Dermis blood vessel endothelial cell (primary cell): Measurements from ENCODE around the gene ATP5ME. TPM values are rescaled to one million over a fixed set of nuclear protein-coding genes. Genes with fewer than 3 reads are reported as not detected.
"Not testable (repeated sequence)": the region's sequence is repeated elsewhere in the genome, so short reads cannot be mapped to it uniquely, and the experiment has no call there.

Experiments
- DNase-seq: peaks from one replicate; pipeline ENCODE4 v3.0.0; 2010
- total RNA-seq: library from RNA; depleted of rRNA; stranded (reverse); fragments of >200 nt; gene quantifications from 2 replicates; pipeline ENCODE4 v1.2.3, GENCODE V29; 2014

ATP5ME gene, protein sequence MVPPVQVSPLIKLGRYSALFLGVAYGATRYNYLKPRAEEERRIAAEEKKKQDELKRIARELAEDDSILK
- 95.5 and 96.7 TPM in 2 replicates for total RNA-seq

DNA sequence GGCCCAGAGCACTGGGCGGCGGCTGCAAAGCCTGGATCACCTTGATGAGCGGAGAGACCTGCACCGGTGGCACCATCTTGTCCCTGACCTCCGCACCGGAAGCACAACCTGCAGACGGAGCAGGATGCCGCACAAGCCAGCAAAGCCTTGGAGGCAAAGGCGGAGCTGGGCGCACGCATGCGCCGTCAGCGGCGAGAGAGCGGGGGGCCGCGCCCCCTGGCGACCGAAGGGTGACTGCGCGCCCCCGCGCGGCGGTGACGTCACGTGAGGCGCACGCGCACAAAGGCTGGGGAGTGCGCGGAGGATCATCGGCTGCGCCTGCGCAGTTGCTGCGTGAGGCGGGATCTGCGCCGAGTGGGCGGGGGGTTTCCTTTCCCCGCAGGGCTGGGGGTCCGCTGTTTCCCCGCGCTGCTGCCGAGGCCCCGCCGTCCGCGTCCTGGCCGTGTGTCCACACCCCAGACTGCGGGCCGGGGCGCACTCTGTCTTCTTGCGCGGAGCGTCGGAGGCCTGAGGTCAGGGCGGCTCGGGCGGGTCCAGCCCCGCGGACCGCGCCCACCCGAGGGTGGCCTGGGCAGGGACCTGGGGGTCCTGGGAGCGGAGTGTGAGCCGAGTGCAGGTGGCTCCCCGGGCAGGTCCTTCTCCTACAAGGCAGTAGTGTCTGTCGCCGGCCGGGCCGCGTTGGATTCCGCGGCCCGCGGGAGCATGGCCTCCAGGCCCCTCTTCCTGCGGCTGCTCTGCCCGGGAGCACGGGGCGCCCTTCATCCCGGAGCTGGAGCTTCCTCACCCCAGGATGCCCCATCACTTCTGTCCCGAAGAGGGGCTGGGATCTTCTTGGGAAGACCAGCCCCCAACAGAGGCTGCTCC is at the start of gene ATP5ME, which contains the start of gene MYL5:
TSS of gene ATP5ME (minus strand) at position 105 of the 864 bp plus-strand sequence. CDS start at position 76, 29 bp downstream.
TSS of gene MYL5 (plus strand) at position 371 of the 864 bp plus-strand sequence. CDS start 3,485 bp downstream, outside the sequence.
- peak; percentile 96 for DNase-seq

DNA sequence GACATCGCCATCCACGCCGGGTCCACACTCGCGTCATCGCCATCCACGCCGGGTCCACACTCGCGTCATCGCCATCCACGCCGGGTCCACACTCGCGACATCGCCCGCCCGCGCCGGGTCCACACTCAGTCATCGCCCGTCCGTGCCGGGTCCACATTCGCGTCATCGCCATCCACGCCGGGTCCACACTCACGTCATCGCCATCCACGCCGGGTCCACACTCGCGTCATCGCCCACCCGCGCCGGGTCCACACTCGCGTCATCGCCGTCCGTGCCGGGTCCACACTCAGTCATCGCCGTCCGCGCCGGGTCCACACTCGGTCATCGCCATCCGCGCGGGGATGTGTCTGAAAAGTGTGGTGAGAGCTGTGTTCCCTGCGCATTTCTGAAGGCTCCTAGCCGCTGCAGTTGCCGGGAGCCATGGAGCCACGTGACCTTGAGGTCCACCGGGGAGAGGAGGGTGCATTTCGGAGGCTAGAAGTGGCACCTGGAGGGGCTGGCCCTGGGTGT is 48.8 kb upstream of the ATP5ME start:
- DNase-seq, result no peak

DNA sequence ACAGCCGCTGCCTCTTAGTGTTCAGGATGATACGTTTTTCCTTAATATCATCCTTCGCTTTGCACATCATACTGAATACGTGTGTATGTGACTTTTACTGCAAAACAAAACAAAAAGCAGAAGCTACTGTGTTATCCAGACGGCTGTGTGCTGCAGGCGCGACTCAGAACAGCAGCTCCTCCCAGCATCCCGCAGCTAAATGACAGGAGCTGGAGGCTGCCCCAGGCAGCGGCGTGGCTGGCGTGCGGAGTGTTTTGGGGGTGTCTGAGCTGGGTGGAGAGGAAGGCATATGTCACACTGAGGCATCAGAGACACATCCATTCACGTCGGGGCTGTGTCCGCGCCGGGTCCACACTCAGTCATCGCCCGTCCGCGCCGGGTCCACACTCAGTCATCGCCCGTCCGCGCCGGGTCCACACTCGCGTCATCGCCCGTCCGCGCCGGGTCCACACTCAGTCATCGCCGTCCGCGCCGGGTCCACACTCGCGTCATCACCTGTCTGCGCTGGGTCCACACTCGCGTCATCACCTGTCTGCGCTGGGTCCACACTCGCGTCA is 48.2 kb upstream of the ATP5ME start:
- DNase-seq, result no peak

DNA sequence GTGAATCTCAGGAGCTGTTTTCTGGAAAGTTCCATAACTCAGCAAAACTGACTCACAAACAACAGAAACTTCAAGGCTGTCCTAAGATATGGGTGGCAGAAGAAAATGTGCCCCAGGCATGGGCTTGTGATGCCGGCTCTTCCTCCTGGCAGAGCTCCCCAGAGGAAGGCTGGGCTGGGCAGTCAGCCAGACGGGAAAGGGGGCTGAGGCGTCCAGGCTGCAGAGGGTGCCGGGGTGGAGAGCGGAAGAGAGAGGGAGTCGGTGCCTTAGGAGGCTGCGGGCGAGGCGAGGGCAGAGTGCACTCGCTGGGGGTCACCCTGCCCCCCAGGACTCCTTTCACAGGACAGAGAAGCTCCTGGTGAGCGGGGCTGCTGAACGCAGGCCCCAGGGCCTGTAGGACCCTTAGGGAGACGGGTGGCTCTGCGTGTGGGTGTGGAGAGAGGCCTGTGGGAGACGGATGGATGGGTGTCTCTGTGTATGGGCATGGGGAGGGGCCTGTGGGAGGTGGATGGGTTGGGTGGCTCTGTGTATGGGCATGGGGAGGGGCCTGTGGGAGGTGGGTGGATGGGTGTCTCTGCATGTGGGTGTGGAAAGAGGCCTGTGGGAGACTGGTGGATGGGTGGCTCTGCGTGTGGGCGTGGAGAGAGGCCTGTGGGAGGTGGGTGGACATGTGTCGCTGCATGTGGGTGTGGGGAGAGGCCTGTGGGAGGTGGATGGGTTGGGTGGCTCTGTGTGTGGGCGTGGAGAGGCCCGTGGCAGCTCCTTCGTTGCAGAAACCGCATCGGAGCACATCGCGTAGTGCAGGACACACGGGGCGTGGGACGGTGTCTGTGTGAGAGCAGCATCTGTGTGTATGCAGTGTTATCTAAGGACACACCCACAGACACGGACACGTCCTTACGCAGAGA is 47.4 kb upstream of the ATP5ME start:
- DNase-seq, result peak; percentile 23

DNA sequence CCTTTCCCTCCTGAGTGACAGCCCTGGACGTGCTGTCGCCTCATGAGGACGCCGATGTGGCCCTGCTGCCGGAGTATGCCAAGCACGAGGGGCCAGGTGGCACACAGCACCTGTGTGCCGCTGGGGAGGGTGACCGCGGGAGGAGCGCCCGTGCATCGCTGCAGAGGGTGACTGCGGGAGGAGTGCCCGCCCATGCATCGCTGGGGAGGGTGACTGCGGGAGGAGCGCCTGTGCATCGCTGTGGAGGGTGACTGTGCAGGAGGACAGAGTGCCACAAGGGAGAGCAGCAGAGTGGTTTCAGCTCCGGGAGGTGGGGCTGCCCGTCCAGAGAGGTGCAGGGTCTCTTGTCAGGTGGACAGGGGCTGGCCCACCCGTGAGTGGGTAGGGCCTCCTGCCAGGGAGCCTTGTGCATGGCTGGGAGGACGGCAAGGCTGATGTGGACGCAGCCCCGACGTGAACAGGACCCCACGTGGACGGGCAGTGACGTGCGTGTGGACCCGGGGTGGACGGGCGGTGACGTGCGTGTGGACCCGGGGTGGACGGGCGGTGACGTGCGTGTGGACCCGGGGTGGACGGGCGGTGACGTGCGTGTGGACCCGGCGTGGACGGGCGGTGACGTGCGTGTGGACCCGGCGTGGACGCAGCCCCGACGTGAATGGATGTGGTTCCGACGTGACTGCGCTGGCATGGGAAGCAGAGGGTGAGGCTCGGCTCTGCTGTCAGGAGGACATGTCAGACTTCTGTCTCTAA is 46.2 kb upstream of the ATP5ME start:
- DNase-seq, result no peak

DNA sequence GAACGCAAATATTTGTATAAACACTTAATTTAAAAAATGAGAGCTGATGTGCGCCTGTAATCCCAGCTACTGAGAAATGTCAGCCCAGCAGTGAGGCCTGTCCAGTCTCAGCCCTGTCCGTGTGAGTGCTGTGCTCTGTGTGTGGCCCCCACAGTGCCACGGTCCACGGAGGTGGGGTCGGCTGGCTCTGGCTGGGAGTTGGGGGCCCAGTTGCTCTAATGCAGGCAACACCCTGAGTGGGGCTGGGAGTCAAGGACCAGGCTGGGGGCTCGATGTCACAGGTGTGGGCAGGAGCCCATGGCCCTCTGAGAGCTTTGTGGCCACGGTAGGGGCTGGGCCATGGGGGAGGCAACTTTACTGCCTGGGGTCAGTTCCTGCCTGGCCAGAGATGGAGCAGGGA is 44.4 kb upstream of the ATP5ME start:
- no peak for DNase-seq

DNA sequence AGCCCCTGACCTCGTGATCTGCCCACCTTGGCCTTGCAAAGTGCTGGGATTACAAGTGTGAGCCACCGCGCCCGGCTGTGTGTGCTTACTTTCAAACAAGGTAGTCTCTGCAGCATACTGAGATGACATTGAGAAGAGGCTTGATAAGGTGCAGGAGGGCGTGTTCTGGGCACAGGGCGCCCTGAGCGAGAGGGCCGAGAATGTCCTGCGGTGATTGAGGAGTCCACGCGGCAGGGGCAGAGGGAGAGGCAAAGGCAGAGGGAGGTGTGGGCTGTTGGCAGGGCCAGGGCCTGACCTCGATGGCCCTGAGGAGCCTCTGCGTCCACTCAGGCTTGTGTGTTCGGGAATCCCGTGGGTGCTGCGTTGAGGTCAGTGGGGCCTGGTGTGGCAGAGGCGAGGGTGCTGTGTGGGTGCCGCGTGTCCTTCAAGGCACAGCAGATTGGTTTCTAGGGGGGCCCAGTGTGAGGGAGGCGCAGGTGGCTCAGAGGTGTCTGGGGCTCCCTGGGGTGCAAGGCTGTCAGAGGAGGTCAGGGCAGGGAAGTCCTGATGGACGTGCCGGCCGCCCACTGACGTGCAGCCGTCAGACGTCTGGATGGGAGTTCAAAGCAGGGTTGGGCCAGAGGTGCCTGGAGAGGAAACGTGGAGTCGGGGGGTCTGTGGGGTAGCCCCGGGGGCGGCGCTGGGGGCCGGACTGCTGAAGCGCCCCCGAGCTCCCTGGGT is 43.7 kb upstream of the ATP5ME start:
- no peak for DNase-seq

DNA sequence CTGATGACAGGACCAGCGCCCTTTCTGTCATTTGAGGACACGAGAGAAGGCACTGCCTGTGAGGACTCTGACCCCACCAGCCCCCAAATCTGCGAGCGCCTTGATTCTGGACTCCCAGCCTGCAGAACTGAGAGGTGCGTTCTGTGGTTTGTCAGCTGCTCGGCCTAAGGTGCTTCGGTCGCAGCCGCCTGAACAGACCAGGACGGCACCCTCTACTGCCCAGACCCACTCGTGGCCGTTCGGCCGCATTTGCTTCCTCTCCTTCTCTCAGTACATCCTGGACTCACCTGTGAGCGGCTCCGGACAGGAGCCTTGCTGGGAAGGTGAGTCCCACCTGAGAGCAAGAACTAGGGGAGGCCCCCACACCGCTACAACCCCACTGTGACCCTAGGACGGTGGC is 40.0 kb upstream of the ATP5ME start:
- no peak for DNase-seq

DNA sequence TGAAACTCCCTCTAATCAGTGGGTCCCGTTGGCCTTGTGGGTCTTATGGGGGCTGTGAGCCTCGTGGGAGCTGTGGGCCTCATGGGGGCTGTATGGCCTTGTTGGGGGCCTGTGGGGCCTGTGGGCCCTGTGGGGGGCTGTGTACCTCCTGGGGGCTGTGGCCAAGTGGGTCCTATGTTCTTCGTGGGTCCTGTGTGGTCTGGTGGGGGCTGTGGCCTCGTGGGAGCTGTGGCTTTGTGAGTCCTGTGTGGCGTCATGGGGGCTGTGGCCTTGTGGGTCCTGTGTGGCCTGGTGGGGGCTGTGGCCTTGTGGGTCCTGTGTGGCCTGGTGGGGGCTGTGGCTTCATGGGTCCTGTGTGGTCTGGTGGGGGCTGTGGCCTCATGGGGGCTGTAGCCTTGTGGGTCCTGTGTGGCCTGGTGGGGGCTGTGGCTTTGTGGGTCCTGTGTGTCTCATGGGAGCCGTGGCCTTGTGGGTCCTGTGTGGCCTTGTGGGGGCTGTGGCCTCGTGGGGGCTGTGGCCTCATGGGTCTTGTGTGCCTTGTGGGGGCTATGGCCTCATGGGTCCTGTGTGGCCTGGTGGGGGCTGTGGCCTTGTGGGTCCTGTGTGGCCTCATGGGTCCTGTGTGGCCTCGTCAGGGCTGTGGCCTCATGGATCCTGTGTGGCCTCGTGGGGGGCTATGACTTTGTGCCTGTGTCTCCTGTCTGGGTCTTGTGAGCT is 39.0 kb upstream of the ATP5ME start:
- no peak for DNase-seq

DNA sequence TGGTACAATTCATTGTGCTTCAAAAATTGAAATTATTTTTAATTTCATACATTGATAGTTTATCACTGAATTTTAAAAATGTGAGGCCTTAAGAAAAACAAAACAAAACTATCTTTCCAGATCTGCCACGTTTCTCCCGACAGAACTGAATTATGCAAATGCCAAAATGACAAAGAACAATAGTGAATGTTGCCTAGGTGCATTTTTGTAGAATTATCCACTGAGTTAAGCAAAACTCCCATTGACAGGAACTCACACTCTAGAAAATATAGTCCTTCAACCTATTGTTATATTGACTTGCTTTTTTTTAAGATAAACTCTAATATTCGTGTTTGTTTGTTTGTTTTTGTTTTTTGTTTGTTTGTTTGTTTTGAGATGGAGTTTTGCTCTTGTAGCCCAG is 38.0 kb upstream of the ATP5ME start:
- no peak for DNase-seq

DNA sequence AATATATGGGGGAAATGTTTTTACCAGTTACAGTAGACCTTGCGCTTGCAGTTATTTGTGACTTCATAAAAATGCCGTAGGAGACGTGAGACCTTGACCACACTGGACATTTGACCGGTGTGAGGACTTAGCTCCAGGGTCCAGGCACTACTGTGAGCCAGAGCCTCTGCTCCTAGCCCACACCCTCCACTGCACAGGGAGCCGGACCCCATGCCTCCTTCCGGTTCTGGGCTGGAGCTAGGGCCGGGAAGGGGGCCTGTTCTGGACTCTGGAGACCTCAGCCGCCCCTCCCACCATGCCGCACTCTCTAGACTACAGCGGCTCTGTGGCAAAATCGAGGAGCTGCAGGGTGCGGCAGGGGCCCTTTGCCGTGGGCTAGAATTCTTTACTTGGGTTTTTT is 36.8 kb upstream of the ATP5ME start:
- no peak for DNase-seq

DNA sequence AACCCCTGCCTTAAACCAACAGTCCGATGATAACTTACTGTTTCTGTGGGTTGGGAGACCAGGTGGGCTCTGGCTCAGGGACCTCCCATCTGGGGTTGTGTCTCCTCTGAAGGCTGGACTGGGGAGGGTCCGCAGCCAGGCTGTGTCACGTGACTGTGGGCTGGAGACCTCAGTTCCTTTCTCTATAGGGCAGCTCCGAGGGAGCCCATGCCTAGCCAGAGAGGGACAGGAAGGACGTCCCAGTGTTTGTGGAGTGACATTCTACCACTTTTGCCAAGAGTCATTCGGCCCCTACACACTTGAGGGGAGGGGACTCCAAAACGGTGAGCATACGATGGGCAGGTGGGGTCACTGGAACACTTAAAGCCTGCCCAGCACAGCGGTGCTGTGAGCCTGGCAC is 36.0 kb upstream of the ATP5ME start:
- DNase-seq, result no peak

DNA sequence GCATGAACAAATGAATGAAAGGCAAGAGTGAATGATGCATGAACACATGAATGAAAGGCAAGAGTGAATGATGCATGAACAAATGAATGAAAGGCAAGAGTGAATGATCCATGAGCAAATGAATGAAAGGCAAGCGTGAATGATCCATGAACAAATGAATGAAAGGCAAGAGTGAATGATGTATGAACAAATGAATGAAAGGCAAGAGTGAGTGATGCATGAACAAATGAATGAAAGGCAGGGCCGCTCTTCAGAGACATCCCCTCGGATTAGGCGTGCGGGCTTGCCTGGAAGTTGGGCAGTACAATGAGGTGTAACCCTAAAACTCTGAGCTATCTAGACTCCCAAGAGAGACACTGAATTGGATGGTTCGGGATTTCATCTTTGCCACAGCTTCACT is 35.3 kb upstream of the ATP5ME start:
- DNase-seq, result no peak

DNA sequence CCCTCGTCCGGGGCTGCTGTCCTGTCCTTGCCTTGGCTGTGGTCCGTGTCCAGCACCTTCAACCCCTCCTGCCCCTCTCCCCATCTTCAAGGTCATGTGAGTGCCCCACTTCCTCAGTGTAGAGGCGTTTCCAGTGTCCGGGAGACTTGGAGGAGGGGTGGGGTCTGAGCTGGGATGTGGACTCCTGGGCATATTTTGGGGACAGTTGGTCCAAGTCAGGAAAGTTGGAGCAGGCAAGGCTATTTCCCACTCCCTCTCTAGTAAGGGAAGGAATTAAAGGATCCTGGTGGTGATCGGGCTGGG is 34.5 kb upstream of the ATP5ME start:
- DNase-seq, result no peak

DNA sequence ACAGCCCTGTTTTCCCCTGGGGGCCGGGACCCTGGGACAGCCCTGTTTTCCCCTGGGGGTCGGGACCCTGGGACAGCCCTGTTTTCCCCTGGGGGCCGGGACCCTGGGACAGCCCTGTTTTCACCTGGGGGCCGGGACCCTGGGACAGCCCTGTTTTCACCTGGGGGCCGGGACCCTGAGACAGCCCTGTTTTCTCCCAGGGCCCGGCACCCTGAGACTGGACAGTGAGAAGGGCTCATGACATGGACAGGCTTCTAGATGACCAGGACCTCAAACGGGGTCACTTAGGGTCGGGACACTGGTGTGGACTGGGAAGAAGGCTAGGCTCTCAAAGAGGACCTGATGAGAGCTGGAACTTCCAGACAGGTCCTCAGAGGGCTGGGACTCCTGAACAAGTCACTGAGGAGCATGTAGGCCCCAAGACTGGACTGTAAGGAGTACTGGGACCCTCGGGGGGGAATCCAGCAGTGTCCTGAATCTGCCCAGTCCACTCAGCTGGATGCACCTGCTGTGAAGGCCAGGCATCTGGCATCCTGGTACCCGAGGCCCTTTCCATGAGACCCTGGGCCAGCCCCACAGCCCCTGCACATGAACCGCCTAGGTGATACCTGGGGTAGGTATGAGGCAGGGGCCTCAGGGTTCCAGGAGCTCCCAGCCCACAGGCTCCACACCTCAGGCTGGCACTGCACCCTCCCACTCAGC is 34.0 kb upstream of the ATP5ME start:
- DNase-seq, result no peak

DNA sequence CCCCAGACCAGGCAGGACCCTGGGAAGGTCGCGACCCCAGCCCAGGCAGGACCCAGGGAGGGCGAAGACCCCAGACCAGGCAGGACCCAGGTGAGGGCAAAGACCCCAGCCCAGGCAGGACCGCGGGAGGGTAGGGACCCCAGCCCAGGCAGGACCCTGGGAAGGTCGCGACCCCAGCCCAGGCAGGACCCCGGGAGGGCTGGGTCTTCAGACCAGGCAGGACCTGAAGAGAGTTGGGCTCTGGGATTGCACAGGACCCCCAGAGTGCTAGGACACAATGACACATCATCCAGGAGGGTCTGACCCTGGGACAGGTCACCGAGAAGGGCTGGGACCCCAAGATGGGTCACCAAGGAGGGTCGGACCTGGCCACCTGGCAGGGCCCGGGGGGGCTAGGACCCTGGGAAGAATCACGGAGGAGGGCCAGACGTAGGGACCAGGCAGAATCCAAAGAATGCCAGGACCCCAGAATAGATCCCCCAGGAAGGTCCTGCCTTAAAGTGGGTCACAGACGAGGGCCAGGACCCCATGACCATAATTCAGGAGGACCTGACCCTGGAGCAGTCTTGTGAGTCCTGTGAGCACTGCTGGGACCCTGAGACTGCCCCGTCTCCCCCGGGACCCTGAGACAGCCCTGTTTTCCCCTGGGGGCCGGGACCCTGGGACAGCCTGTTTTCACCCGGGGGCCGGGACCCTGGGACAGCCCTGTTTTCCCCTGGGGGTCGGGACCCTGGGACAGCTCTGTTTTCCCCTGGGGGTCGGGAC is 32.9 kb upstream of the ATP5ME start:
- no peak for DNase-seq

DNA sequence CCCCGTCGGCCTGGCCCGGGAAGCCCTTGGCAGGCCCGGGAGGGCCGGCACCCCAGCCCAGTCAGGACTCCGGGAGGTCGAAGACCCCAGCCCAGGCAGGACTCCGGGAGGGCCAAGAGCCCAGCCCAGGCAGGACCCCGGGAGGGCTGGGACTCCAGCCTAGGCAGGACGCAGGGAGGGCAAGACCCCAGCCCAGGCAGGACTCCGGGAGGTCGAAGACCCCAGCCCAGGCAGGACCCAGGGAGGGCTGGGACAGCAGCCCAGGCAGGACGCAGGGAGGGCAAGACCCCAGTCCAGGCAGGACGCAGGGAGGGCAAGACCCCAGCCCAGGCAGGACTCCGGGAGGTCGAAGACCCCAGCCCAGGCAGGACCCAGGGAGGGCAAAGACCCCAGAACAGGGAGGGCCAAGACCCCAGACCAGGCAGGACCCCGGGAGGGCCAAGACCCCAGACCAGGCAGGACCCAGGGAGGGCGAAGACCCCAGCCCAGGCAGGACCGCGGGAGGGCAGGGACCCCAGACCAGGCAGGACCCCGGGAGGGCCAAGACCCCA is 32.1 kb upstream of the ATP5ME start:
- DNase-seq, result not testable (repeated sequence)

DNA sequence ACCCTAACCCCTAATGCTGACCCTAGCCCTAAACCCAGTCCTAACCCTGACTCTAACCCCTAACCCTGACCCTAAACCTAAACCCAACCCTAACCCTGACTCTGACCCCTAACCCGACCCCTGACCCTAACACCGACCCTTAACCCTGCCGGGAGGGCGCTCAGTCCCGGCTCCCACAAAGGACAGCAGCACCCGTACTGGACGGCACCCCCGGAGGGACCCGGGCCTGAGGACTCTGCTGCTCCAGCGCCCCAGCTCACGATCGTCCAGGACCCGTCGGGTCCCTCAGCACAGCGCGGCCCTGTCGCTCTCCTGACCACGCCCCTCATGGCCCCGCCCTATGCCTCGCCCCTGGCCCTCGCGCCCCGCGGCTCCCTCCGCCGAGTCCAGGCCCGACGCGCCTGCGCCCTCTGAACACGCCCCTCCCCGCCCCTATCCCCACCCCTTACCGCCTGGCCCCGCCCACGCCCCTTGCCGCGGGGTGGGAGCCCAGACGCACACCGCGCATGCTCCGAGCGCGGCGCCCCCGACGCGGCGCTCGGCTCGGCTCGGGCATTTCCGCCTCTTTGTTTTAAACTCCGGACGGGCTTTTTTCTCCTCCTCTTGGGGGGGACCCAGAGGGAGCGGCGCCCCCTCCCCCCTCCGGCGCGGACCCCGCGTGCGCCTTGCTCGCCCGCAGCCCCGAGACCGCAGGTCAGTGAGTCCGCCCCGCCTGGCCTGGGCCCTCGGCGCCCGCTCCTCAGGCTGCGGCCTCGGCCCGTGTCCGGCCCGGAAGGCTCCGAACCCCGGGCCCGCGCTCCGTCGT is 31.4 kb upstream of the ATP5ME start, which contains the start of gene PCGF3:
TSS of gene PCGF3 (plus strand) at position 555 of the 805 bp plus-strand sequence. CDS start 27,849 bp downstream, outside the sequence.
- peak; percentile 98 for DNase-seq
